Smooth muscle cell (in vitro differentiated cells): Measurements from ENCODE around the gene JRKL. TPM values are rescaled to one million over a fixed set of nuclear protein-coding genes. Genes with fewer than 3 reads are reported as not detected.
A peak's percentile ranks its signal among the peaks of the same experiment; 100 is the strongest.

Experiments
- DNase-seq: peaks from one replicate; lab custom pipeline; 2025; ENCODE audit not compliant: unreplicated experiment; lab: John Stamatoyannopoulos, UW
- H2AFZ ChIP-seq: fragments of 200-600 bp; sonication (generic); 2 replicates; pipeline ENCODE4 v1.6.0; 2016; ENCODE audit warnings: antibody characterized with exemption, low read depth, mild to moderate bottlenecking
- H3F3A ChIP-seq: fragments of 200-600 bp; sonication (generic); 2 replicates; pipeline ENCODE4 v1.6.0; 2017; ENCODE audit warnings: antibody characterized with exemption, low read depth
- H3K27ac ChIP-seq: fragments of 200-600 bp; sonication (generic); 2 replicates; pipeline ENCODE4 v1.5.1; 2016; ENCODE audit warnings: low read depth, mild to moderate bottlenecking
- H3K27me3 ChIP-seq: fragments of 200-600 bp; sonication (generic); 2 replicates; pipeline ENCODE4 v1.6.1; 2016; ENCODE audit warnings: low read depth, mild to moderate bottlenecking
- H3K36me3 ChIP-seq: fragments of 200-600 bp; sonication (generic); 2 replicates; pipeline ENCODE4 v1.5.1; 2016; ENCODE audit warnings: low read depth
- H3K4me1 ChIP-seq: fragments of 200-600 bp; sonication (generic); 2 replicates; pipeline ENCODE4 v1.5.1; 2016; ENCODE audit warnings: low read depth
- H3K4me2 ChIP-seq: fragments of 200-600 bp; sonication (generic); 2 replicates; pipeline ENCODE4 v1.6.0; 2016; ENCODE audit warnings: mild to moderate bottlenecking
- H3K4me3 ChIP-seq: fragments of 200-600 bp; sonication (generic); 2 replicates; pipeline ENCODE4 v1.5.1; 2016; ENCODE audit warnings: mild to moderate bottlenecking
- H3K79me2 ChIP-seq: fragments of 200-600 bp; sonication (generic); 2 replicates; pipeline ENCODE4 v1.6.0; 2016; ENCODE audit warnings: low read depth, mild to moderate bottlenecking
- H3K9ac ChIP-seq: fragments of 200-600 bp; sonication (generic); 2 replicates; pipeline ENCODE4 v1.6.0; 2016; ENCODE audit warnings: low read depth
- H3K9me3 ChIP-seq: fragments of 200-600 bp; sonication (generic); replicated peaks from 2 replicates; pipeline ENCODE4 v1.5.1; 2016; ENCODE audit warnings: low read depth
- H4K20me1 ChIP-seq: fragments of 200-600 bp; sonication (generic); 2 replicates; pipeline ENCODE4 v1.6.0; 2016; ENCODE audit warnings: low read depth
- WGBS: methylation state at CpG from one replicate; pipeline ENCODE4 v1.1.7; 2016; ENCODE audit warnings: low lambda C conversion rate; 5-methylcytosine and 5-hydroxymethylcytosine counted together
- polyA plus RNA-seq: library from polyadenylated mRNA; unstranded; fragments of >200 nt; fragmentation: Nextera tagmentation; extraction: Ambion mirVana; gene quantifications from 2 replicates; pipeline ENCODE4 v1.2.1, GENCODE V29; 2016
- total RNA-seq: library from RNA; depleted of rRNA; stranded (reverse); fragments of >200 nt; gene quantifications from 2 replicates; pipeline ENCODE4 v1.2.3, GENCODE V29; 2014
- TF ChIP-seq, protein P1 (sequence below): fragments of 200-600 bp; sonication (generic); IDR thresholded peaks from 2 replicates; pipeline ENCODE4 v1.5.1; 2017; ENCODE audit warnings: borderline replicate concordance, mild to moderate bottlenecking, antibody characterized with exemption; ENCODE audit not compliant: insufficient read depth, poor library complexity, severe bottlenecking

JRKL gene
- total and polyA plus RNA-seq, 2 experiments from 2014 or later = 6.1 to 12.1 TPM

DNA sequence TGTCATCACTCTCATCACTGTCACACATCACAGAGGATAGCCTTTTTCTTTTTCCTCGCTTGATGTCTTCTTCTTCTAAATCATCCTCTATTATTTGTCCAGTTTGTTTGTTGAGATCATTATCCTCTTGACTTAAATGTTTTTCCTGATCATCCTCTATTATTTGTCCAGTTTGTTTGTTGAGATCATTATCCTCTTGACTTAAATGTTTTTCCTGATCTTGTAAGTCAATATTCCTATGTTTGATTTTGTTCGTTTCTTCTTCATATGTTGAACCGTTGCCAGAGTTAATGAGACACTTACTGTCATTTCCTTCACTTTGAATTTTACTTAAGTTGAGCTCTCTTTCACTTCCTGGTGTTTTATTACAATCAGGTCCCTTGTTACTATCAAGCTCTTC lies 5.7 kb upstream of the JRKL start:
- Histone ChIP-seq H3F3A (no peaks in the 10 kb centered on the region), H3K79me2 (peaks cover 54% of the 10 kb centered on the region), H3K9me3 (no peaks in the 10 kb centered on the region), H3K4me2 (no peak overlapping the region), H4K20me1 (peaks cover 23% of the 10 kb centered on the region), H3K36me3 (peaks cover 8% of the 10 kb centered on the region), H3K4me3 (no peak overlapping the region), H3K27me3 (no peaks in the 10 kb centered on the region), H3K9ac (no peak overlapping the region), H3K27ac (no peak overlapping the region), H3K4me1 (peaks cover 11% of the 10 kb centered on the region), H2AFZ (no peak overlapping the region)
- TF ChIP-seq, protein P1, sequence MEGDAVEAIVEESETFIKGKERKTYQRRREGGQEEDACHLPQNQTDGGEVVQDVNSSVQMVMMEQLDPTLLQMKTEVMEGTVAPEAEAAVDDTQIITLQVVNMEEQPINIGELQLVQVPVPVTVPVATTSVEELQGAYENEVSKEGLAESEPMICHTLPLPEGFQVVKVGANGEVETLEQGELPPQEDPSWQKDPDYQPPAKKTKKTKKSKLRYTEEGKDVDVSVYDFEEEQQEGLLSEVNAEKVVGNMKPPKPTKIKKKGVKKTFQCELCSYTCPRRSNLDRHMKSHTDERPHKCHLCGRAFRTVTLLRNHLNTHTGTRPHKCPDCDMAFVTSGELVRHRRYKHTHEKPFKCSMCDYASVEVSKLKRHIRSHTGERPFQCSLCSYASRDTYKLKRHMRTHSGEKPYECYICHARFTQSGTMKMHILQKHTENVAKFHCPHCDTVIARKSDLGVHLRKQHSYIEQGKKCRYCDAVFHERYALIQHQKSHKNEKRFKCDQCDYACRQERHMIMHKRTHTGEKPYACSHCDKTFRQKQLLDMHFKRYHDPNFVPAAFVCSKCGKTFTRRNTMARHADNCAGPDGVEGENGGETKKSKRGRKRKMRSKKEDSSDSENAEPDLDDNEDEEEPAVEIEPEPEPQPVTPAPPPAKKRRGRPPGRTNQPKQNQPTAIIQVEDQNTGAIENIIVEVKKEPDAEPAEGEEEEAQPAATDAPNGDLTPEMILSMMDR = no peak
- WGBS = 95% methylated on average over 3 of the region's 3 CpGs
- no peak for DNase-seq

DNA sequence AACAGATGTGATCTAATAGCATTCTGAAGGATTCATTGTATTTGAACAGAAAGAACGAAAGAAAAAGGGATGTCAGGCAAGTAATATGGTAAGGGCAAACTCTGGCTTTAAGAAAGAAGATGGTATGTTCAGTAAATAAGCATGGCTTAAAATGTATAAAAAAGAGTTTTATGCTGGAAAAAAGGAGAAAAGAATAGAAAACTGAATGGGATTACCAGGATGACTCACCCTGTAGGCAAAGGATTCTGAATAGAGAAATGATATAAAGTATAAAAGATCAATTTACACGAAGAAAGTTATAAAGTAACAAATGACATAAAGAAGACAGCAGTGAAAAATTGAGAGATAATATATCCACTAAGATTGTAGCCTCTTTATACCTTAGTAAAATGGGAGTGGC lies 4.6 kb upstream of the JRKL start:
- Histone ChIP-seq H3F3A (no peaks in the 10 kb centered on the region), H3K36me3 (peaks cover 8% of the 10 kb centered on the region), H4K20me1 (peaks cover 23% of the 10 kb centered on the region), H3K27ac (no peak overlapping the region), H3K9me3 (no peaks in the 10 kb centered on the region), H3K4me3 (no peak overlapping the region), H3K4me1 (peaks cover 11% of the 10 kb centered on the region), H2AFZ (no peak overlapping the region), H3K79me2 (peaks cover 57% of the 10 kb centered on the region), H3K9ac (no peak overlapping the region), H3K27me3 (no peaks in the 10 kb centered on the region), H3K4me2 (no peak overlapping the region)
- 95% methylated on average over 2 of the region's 2 CpGs for WGBS
- no peak for DNase-seq
- TF ChIP-seq, protein P1 = no peak

DNA sequence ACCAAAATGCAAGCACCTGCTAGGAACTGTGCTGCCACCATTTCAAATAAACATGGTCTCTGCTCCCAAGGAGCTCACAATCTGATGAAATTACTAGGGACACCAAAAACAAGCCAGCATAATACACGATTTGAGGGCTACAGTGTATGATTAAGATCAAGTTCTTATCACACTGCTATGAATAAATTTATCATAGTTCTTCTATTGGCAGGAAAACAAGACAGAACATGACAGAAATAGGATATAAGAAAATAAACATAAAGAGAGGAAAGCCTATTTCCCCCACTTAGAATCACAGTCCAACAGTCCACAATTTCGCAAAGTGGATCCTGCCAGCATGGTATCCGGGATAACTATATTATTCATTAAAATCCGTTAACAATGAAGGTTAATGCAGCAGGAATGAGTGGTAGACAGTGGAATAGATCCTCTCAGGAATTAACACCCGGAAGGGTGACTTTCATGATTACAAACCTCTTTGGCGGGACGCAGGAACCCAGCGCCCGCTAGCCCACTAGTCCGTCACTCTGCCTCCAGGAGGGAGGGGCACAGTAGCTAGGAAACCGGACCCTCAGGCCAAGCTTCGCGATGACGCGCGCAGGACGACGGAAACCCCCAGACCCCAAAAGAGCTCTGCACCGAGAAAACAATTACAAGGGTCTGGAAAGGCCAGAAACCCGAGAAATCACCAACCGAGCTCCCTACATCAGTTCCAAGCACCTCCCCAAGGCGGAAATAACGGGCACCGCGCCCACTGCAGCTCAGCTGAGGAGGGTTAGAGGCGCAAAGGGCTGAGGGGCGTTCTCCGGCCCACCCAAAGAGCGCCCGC lies 708 bp upstream of the JRKL start:
- H3K9me3 ChIP-seq = no peaks in the 10 kb centered on the region
- peaks cover 2% of the 10 kb centered on the region for H3K36me3 ChIP-seq
- peaks cover 23% of the 10 kb centered on the region for H3K4me1 ChIP-seq
- H3F3A ChIP-seq = peaks cover 8% of the 10 kb centered on the region
- H3K27ac ChIP-seq = peak overlapping the region; percentile 82
- no peak for DNase-seq
- peaks cover 79% of the 10 kb centered on the region for H3K79me2 ChIP-seq
- peak overlapping the region; percentile 60 for H2AFZ ChIP-seq
- WGBS = 1% methylated on average over 30 of the region's 30 CpGs
- H4K20me1 ChIP-seq = peaks cover 21% of the 10 kb centered on the region
- H3K4me3 ChIP-seq = peak overlapping the region; percentile 74
- peak overlapping the region; percentile 91 for H3K4me2 ChIP-seq
- peak overlapping the region; percentile 81 for H3K9ac ChIP-seq
- no peaks in the 10 kb centered on the region for H3K27me3 ChIP-seq
- TF ChIP-seq, protein P1 = no peak

DNA sequence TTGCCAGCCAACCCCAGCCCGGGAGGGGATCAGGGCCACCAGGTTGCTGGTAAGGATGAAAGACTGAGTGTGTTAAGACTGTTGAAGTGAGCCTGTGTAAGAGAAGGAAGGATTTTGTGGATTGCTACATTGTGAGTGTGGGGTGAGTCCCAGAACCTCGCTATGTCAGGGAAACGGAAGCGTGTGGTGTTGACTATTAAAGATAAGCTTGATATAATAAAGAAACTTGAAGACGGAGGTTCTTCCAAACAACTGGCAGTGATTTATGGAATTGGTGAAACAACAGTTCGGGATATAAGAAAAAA lies 627 bp downstream of the JRKL start:
- Histone ChIP-seq H3K9me3 (no peaks in the 10 kb centered on the region), H3K27ac (peak overlapping the region; percentile 82), H3K4me2 (peak overlapping the region; percentile 91), H2AFZ (peak overlapping the region; percentile 67), H3K4me3 (peak overlapping the region; percentile 74), H4K20me1 (peaks cover 18% of the 10 kb centered on the region), H3K79me2 (peaks cover 76% of the 10 kb centered on the region), H3K4me1 (peaks cover 23% of the 10 kb centered on the region), H3K27me3 (no peaks in the 10 kb centered on the region), H3F3A (peaks cover 8% of the 10 kb centered on the region), H3K36me3 (no peaks in the 10 kb centered on the region), H3K9ac (peak overlapping the region; percentile 81)
- TF ChIP-seq, protein P1 = no peak
- no peak for DNase-seq
- 31% methylated on average over 6 of the region's 6 CpGs for WGBS
